PC-3 (cell line): ENCODE data around the gene HIRA.

Experiments used
- CTCF ChIP-seq: fragments of 300-600 bp; sonication (generic); conservative IDR thresholded peaks from 2 replicates; pipeline ENCODE4 v1.5.1; 2017; ENCODE audit warnings: antibody characterized with exemption, low read depth, mild to moderate bottlenecking, low read length
- EZH2 ChIP-seq: fragments of 300-600 bp; sonication (generic); IDR thresholded peaks from one replicate; pipeline ENCODE4 v1.6.1; 2017; ENCODE audit warnings: antibody characterized with exemption, mild to moderate bottlenecking, low read length; ENCODE audit not compliant: unreplicated experiment
- EZH2phosphoT487 ChIP-seq: fragments of 300-600 bp; sonication (generic); IDR thresholded peaks from 2 replicates; pipeline ENCODE4 v1.6.1; 2018; ENCODE audit warnings: mild to moderate bottlenecking, antibody characterized with exemption, low read length, borderline replicate concordance

GRCh38 chr22:19360300-19360792 is 71.2 kb downstream of the HIRA start:
- no peak for TF ChIP-seq CTCF
- no peak for TF ChIP-seq EZH2
- no peak for TF ChIP-seq EZH2phosphoT487
